ENCODE results near the gene LRP8. TPM values are rescaled to one million over a fixed set of nuclear protein-coding genes. Genes with fewer than 3 reads are reported as not detected.

Gene LRP8
- total RNA-seq, 2 donors from 2014 or later, result 4.7 to 15.3 TPM

- Histone ChIP-seq H3K36me3 (no peaks in the 10 kb centered on the region), H3K9me3 (no peaks in the 10 kb centered on the region), H3K4me1 (peaks cover 6% of the 10 kb centered on the region), H3K9ac (ENCODE audit: low read depth in 2 of 2, low read length in 2 of 2) (no peak overlapping the region), H3K27ac (no peak overlapping the region), H3K27me3 (no peaks in the 10 kb centered on the region), H3K4me3 (no peak overlapping the region)
- no peak for TF ChIP-seq CTCF (IDR thresholded peaks at IDR 0.05)
- intact Hi-C loops (cut with DNase I), result no loop called here
- DNase-seq, result no peak
Measured at GRCh38 chr1:53323316-53323715, 4.6 kb downstream of the LRP8 start.

- H3K9me3 ChIP-seq, result no peaks in the 10 kb centered on the region
- no peaks in the 10 kb centered on the region for H3K27me3 ChIP-seq
- no peak overlapping the region for H3K9ac ChIP-seq (ENCODE audit: low read depth in 2 of 2, low read length in 2 of 2)
- peaks cover 4% of the 10 kb centered on the region for H3K4me1 ChIP-seq
- no peaks in the 10 kb centered on the region for H3K36me3 ChIP-seq
- TF ChIP-seq CTCF (IDR thresholded peaks at IDR 0.05), result no peak
- intact Hi-C loops (cut with DNase I), result no loop called here
- no peak for DNase-seq
- no peak overlapping the region for H3K27ac ChIP-seq
- no peak overlapping the region for H3K4me3 ChIP-seq
Measured at GRCh38 chr1:53321776-53322602, 5.9 kb downstream of the LRP8 start.

GRCh38 chr1:53321366-53321765, 6.5 kb downstream of the LRP8 start:
- Histone ChIP-seq H3K4me1 (no peaks in the 10 kb centered on the region), H3K9me3 (no peaks in the 10 kb centered on the region), H3K4me3 (no peak overlapping the region), H3K27ac (no peak overlapping the region), H3K36me3 (no peaks in the 10 kb centered on the region), H3K27me3 (no peaks in the 10 kb centered on the region), H3K9ac (ENCODE audit: low read depth in 2 of 2, low read length in 2 of 2) (no peak overlapping the region)
- TF ChIP-seq CTCF (IDR thresholded peaks at IDR 0.05), result no peak
- no peak for DNase-seq
- intact Hi-C loops (cut with DNase I), result no loop called here

GRCh38 chr1:53320646-53321045, 7.2 kb downstream of the LRP8 start:
- H3K27me3 ChIP-seq, result no peaks in the 10 kb centered on the region
- no peaks in the 10 kb centered on the region for H3K9me3 ChIP-seq
- no peaks in the 10 kb centered on the region for H3K36me3 ChIP-seq
- no peak overlapping the region for H3K4me3 ChIP-seq
- no peaks in the 10 kb centered on the region for H3K4me1 ChIP-seq
- intact Hi-C loops (cut with DNase I), result no loop called here
- H3K9ac ChIP-seq (ENCODE audit: low read depth in 2 of 2, low read length in 2 of 2), result no peak overlapping the region
- TF ChIP-seq CTCF (IDR thresholded peaks at IDR 0.05), result no peak
- H3K27ac ChIP-seq, result no peak overlapping the region
- no peak for DNase-seq

GRCh38 chr1:53319296-53320101, 8.4 kb downstream of the LRP8 start:
- TF ChIP-seq CTCF (IDR thresholded peaks at IDR 0.05), result no peak
- H3K27me3 ChIP-seq, result no peaks in the 10 kb centered on the region
- DNase-seq, result no peak
- H3K27ac ChIP-seq, result no peak overlapping the region
- H3K36me3 ChIP-seq, result no peaks in the 10 kb centered on the region
- intact Hi-C loops (cut with DNase I), result no loop called here
- H3K9me3 ChIP-seq, result no peaks in the 10 kb centered on the region
- H3K9ac ChIP-seq (ENCODE audit: low read depth in 2 of 2, low read length in 2 of 2), result no peak overlapping the region
- no peaks in the 10 kb centered on the region for H3K4me1 ChIP-seq
- no peak overlapping the region for H3K4me3 ChIP-seq
